HG03378 (cell line): Measurements from ENCODE around the gene FN1.
"Not testable (repeated sequence)": the region's sequence is repeated elsewhere in the genome, so short reads cannot be mapped to it uniquely, and the experiment has no call there.

ENCODE experiments used
- ATAC-seq: cut with Tn5 transposase; IDR thresholded peaks from one replicate; pipeline ENCODE4 v1.9.1; 2021; ENCODE audit warnings: mild to moderate bottlenecking, moderate library complexity; ENCODE audit not compliant: unreplicated experiment

Gene FN1

GRCh38 chr2:215423928-215424540 is 11.8 kb downstream of the FN1 start:
- no peak for ATAC-seq

GRCh38 chr2:215423234-215423633 is 12.6 kb downstream of the FN1 start:
- ATAC-seq: no peak

GRCh38 chr2:215422676-215423075 is 13.2 kb downstream of the FN1 start:
- ATAC-seq: no peak

GRCh38 chr2:215421859-215422461 is 13.9 kb downstream of the FN1 start:
- ATAC-seq: no peak

GRCh38 chr2:215420471-215420935 is 15.4 kb downstream of the FN1 start:
- ATAC-seq: no peak

GRCh38 chr2:215419769-215420470 is 15.9 kb downstream of the FN1 start:
- no peak for ATAC-seq

GRCh38 chr2:215419113-215419512 is 16.8 kb downstream of the FN1 start:
- ATAC-seq: no peak

- ATAC-seq: no peak
These were observed 17.6 kb downstream of the FN1 start for GRCh38 chr2:215418064-215418963.

GRCh38 chr2:215417400-215417951 is 18.4 kb downstream of the FN1 start:
- ATAC-seq: no peak

- no peak for ATAC-seq
These were observed 19.2 kb downstream of the FN1 start for GRCh38 chr2:215416656-215417055.

- ATAC-seq: no peak
These were observed 19.9 kb downstream of the FN1 start for GRCh38 chr2:215415820-215416577.

- no peak for ATAC-seq
These were observed 20.6 kb downstream of the FN1 start for GRCh38 chr2:215415218-215415617.

- no peak for ATAC-seq
These were observed 21.2 kb downstream of the FN1 start for GRCh38 chr2:215414674-215415073.

GRCh38 chr2:215413974-215414373 is 21.9 kb downstream of the FN1 start:
- no peak for ATAC-seq

GRCh38 chr2:215413484-215413777 is 22.4 kb downstream of the FN1 start:
- ATAC-seq: no peak

GRCh38 chr2:215411941-215412743 is 23.7 kb downstream of the FN1 start:
- no peak for ATAC-seq

GRCh38 chr2:215410932-215411285 is 25.0 kb downstream of the FN1 start:
- no peak for ATAC-seq

GRCh38 chr2:215410181-215410931 is 25.5 kb downstream of the FN1 start:
- not testable (repeated sequence) for ATAC-seq
